Activated CD8-positive, alpha-beta T cell treated with anti-CD3 and anti-CD28 coated beads for 36 hours (primary cell): ENCODE results near the gene TGM6. TPM values are rescaled to one million over a fixed set of nuclear protein-coding genes. Genes with fewer than 3 reads are reported as not detected.

Source experiments
- ATAC-seq: fragments of 200-7000 bp; cut with Tn5 transposase; one replicate; pipeline ENCODE4 v1.10.0; 2021; ENCODE audit warnings: mild to moderate bottlenecking, moderate library complexity
- CTCF ChIA-PET: fragments of 350-600 bp; sonication (Branson Sonifier 250); formaldehyde crosslinking; loops from one replicate; lab custom pipeline; 2021; ENCODE audit warnings: antibody characterized with exemption; lab: Charles Lee
- POLR2A ChIA-PET: fragments of 350-600 bp; sonication (Branson Sonifier 250); formaldehyde crosslinking; loops from one replicate; lab custom pipeline; 2021; ENCODE audit warnings: antibody characterized with exemption; lab: Charles Lee
- DNase-seq: peaks from one replicate; pipeline ENCODE4 v3.0.0-alpha.2; 2020
- H3K27ac Mint-ChIP-seq: one replicate; pipeline ENCODE4 v1.8.0; 2021; ENCODE audit warnings: mild to moderate bottlenecking, mixed read lengths
- H3K27me3 Mint-ChIP-seq: one replicate; pipeline ENCODE4 v1.8.0; 2021; ENCODE audit warnings: mixed read lengths
- H3K36me3 Mint-ChIP-seq: one replicate; pipeline ENCODE4 v1.8.0; 2021; ENCODE audit warnings: low read depth, mixed read lengths
- H3K4me1 Mint-ChIP-seq: one replicate; pipeline ENCODE4 v1.8.0; 2021; ENCODE audit warnings: low read depth, mixed read lengths
- H3K4me3 Mint-ChIP-seq: one replicate; pipeline ENCODE4 v1.8.0; 2021; ENCODE audit warnings: mild to moderate bottlenecking, moderate library complexity, mixed read lengths
- H3K9me3 Mint-ChIP-seq: one replicate; pipeline ENCODE4 v1.8.0; 2021; ENCODE audit warnings: mixed read lengths
- intact Hi-C: fragments of 100-400 bp; cut with micrococcal nuclease; formaldehyde crosslinking; loops from one replicate; pipeline ENCODE4 v1.10.0; 2022
- total RNA-seq, 2 experiments: library from RNA; stranded (reverse); gene quantifications; one replicate each; pipeline ENCODE4 v1.2.3, GENCODE V29; 2021
- TF ChIP-seq, protein P1 (sequence below): fragments of 200-600 bp; IDR thresholded peaks from one replicate; pipeline ENCODE4 v1.8.0; 2022; ENCODE audit warnings: antibody characterized with exemption, mild to moderate bottlenecking

Gene TGM6
- total RNA-seq, 2 experiments from 2014 or later, result not detected

DNA sequence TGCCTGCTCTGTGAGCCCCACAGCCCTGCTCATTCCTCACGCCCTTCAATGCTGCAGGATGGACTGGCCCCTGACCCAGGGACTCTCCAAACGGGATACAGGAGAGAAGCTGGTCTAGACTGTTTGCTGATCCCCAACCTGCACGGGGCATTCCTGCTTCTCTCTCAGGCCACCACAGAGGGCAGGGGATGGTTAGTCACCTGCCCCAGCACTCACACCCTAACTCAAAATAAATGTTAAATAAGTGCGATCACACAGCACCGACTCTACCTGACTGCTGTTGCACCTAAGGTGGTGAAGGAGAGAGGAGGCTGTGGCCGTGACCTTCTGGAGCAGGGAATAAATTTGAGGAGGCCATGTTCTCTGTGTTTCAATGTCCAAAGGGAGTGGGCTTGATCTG, 39.9 kb upstream of the TGM6 start:
- Mint-ChIP-seq H3K4me1 (no peaks in the 10 kb centered on the region), H3K4me3 (no peak overlapping the region), H3K27me3 (peaks cover 3% of the 10 kb centered on the region), H3K27ac (no peak overlapping the region), H3K9me3 (no peaks in the 10 kb centered on the region), H3K36me3 (no peaks in the 10 kb centered on the region)
- TF ChIP-seq, protein P1, sequence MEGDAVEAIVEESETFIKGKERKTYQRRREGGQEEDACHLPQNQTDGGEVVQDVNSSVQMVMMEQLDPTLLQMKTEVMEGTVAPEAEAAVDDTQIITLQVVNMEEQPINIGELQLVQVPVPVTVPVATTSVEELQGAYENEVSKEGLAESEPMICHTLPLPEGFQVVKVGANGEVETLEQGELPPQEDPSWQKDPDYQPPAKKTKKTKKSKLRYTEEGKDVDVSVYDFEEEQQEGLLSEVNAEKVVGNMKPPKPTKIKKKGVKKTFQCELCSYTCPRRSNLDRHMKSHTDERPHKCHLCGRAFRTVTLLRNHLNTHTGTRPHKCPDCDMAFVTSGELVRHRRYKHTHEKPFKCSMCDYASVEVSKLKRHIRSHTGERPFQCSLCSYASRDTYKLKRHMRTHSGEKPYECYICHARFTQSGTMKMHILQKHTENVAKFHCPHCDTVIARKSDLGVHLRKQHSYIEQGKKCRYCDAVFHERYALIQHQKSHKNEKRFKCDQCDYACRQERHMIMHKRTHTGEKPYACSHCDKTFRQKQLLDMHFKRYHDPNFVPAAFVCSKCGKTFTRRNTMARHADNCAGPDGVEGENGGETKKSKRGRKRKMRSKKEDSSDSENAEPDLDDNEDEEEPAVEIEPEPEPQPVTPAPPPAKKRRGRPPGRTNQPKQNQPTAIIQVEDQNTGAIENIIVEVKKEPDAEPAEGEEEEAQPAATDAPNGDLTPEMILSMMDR, result no peak
- intact Hi-C loops, result no loop called here
- no peak for DNase-seq
- POLR2A ChIA-PET, result no interaction called here
- ATAC-seq, result no peak
- CTCF ChIA-PET, result no interaction called here

GRCh38 chr20:2341336-2341735, 39.4 kb upstream of the TGM6 start:
- H3K4me3 Mint-ChIP-seq, result no peak overlapping the region
- intact Hi-C loops, result no loop called here
- no peaks in the 10 kb centered on the region for H3K4me1 Mint-ChIP-seq
- TF ChIP-seq, protein P1, result no peak
- H3K36me3 Mint-ChIP-seq, result no peaks in the 10 kb centered on the region
- DNase-seq, result no peak
- H3K9me3 Mint-ChIP-seq, result no peaks in the 10 kb centered on the region
- no peak for ATAC-seq
- POLR2A ChIA-PET, result no interaction called here
- peaks cover 3% of the 10 kb centered on the region for H3K27me3 Mint-ChIP-seq
- CTCF ChIA-PET, result no interaction called here
- H3K27ac Mint-ChIP-seq, result no peak overlapping the region

DNA sequence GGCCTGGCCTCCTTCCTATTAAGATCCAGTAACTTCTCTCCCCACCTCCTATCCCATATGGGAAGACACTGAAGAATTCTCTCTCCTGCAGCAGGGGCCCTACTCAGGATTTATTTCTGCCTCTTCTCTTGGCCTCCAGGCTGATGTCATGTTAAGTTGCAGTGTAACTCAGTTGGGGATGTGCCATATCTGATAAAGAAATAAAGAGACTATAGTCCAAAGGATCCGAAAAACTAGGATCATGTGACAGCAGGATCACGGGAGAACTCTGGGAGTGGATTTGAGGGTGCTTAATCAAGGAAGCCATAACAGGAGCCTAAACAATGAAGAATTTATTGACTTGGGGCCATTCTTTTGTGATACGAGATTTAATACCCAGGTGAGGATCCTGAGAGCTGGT, 38.5 kb upstream of the TGM6 start:
- CTCF ChIA-PET, result no interaction called here
- H3K36me3 Mint-ChIP-seq, result no peaks in the 10 kb centered on the region
- DNase-seq (no peak), ATAC-seq (no peak)
- POLR2A ChIA-PET, result no interaction called here
- TF ChIP-seq, protein P1, result no peak
- intact Hi-C loops, result no loop called here
- no peak overlapping the region for H3K4me3 Mint-ChIP-seq
- no peak overlapping the region for H3K27ac Mint-ChIP-seq
- H3K27me3 Mint-ChIP-seq, result peaks cover 3% of the 10 kb centered on the region
- H3K4me1 Mint-ChIP-seq, result no peaks in the 10 kb centered on the region
- H3K9me3 Mint-ChIP-seq, result no peaks in the 10 kb centered on the region

DNA sequence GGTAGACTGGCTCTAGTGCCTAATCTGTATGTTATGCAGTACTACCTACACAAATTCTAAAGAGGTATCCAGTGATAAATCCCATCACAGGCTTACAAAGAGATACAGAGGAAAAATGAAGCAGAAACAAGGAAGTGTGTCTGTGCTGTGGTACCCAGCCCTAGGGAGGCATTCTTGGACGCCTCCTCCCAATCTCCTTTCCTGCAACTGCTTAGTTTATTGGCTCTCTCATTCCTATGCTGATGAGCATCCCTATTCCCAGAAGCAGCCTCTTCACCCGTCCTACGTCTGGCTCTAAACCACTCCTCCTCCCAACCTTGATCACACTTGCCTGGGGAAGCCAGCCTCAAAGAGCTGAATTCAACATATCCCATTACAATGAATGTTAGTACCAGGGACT, 34.5 kb upstream of the TGM6 start:
- DNase-seq (no peak), ATAC-seq (no peak)
- TF ChIP-seq, protein P1, result no peak
- intact Hi-C loops, result no loop called here
- ChIA-PET POLR2A (no interaction called here), CTCF (interaction anchor here (0.6 to 1.3 kb wide), 2 partner anchors 22 to 106 kb away, joined by 3 read pairs; no protein-coding TSS in a partner anchor)
- Mint-ChIP-seq H3K36me3 (no peaks in the 10 kb centered on the region), H3K4me3 (no peak overlapping the region), H3K27ac (no peak overlapping the region), H3K9me3 (no peaks in the 10 kb centered on the region), H3K4me1 (no peaks in the 10 kb centered on the region), H3K27me3 (peaks cover 6% of the 10 kb centered on the region)

DNA sequence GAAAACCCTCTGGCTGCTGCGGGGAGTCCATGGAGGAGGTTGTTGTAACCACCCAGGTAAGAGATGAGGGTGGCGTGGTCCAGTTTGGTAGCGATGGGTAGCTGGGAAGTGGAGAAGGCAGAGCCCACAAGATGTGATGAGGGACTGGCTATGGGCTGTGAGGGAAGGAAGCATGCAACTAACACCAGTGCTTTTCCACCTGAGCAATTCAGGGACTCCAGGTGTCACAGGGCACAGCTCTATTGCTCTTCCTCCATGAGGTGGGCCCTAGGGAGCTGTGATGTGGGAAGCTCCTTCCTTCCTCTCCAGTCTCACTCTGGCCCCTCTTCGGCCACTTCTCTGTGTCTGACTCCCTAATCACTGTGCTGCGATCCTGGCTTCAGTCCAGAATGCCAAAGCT, 32.4 kb upstream of the TGM6 start:
- DNase-seq, result no peak
- H3K27ac Mint-ChIP-seq, result no peak overlapping the region
- TF ChIP-seq, protein P1, result no peak
- H3K4me3 Mint-ChIP-seq, result no peak overlapping the region
- intact Hi-C loops, result no loop called here
- ATAC-seq, result no peak
- POLR2A ChIA-PET, result interaction anchor here (0.7 kb wide), 1 partner anchor 57 kb away, joined by 3 read pairs; no protein-coding TSS in a partner anchor
- peaks cover 11% of the 10 kb centered on the region for H3K27me3 Mint-ChIP-seq
- no peaks in the 10 kb centered on the region for H3K36me3 Mint-ChIP-seq
- H3K9me3 Mint-ChIP-seq, result no peaks in the 10 kb centered on the region
- CTCF ChIA-PET, result interaction anchor here (0.9 to 1.7 kb wide), 3 partner anchors 9 to 141 kb away, joined by 3 to 7 read pairs (median 4); no protein-coding TSS in a partner anchor
- H3K4me1 Mint-ChIP-seq, result no peaks in the 10 kb centered on the region
